ENCODE results near the gene C1orf105. TPM values are rescaled to one million over a fixed set of nuclear protein-coding genes. Genes with fewer than 3 reads are reported as not detected.
A peak's percentile ranks its signal among the peaks of the same experiment; 100 is the strongest.

Gene C1orf105
- total and polyA plus RNA-seq, 2 of the 13 experiments (the other 11 are each of a cell fraction or from before 2014, with no cell fraction given): 0.15 to 0.45 TPM

GRCh38 chr1:172450524-172450885 is 30.0 kb downstream of the C1orf105 start (continued):
- TF ChIP-seq RFX3 (CRISPR knock-in tag; IDR thresholded peaks at IDR 0.05) (no peak), ZNF674 (CRISPR knock-in tag; IDR thresholded peaks at IDR 0.05; ENCODE audit: low read depth) (no peak), NR2C2 (CRISPR knock-in tag; IDR thresholded peaks at IDR 0.05; ENCODE audit: borderline replicate concordance) (peak; percentile 87), HNF4G (IDR thresholded peaks at IDR 0.05; ENCODE audit: borderline replicate concordance, low read depth, low read length) (peak; percentile 74), HNF4G (CRISPR knock-in tag; IDR thresholded peaks at IDR 0.05; ENCODE audit: borderline replicate concordance, low read depth) (0 out of 2 replicates have a peak, but pooled peaks have one; percentile 28), ZNF713 (CRISPR knock-in tag; IDR thresholded peaks at IDR 0.05) (no peak), HOXA3 (CRISPR knock-in tag; IDR thresholded peaks at IDR 0.05) (0 out of 2 replicates have a peak, but pooled peaks have one; percentile 17), KMT2A (CRISPR knock-in tag; IDR thresholded peaks at IDR 0.05) (0 out of 2 replicates have a peak, but pooled peaks have one; percentile 11), TRAFD1 (CRISPR knock-in tag; IDR thresholded peaks at IDR 0.05; ENCODE audit: borderline replicate concordance) (no peak), MAX (IDR thresholded peaks at IDR 0.05) (peak; percentile 77), ZNF367 (CRISPR knock-in tag; IDR thresholded peaks at IDR 0.05; ENCODE audit: borderline replicate concordance) (0 out of 2 replicates have a peak, but pooled peaks have one; percentile 88), CHCHD3 (CRISPR knock-in tag; IDR thresholded peaks at IDR 0.05) (no peak), TBP (CRISPR knock-in tag; IDR thresholded peaks at IDR 0.05) (0 out of 2 replicates have a peak, but pooled peaks have one; percentile 11), SKIL (CRISPR knock-in tag; IDR thresholded peaks at IDR 0.05; ENCODE audit: borderline replicate concordance) (peak; percentile 36; the same call in 1 of the 2 replicates), ZNF691 (CRISPR knock-in tag; IDR thresholded peaks at IDR 0.05; ENCODE audit: borderline replicate concordance, low read depth) (no peak), ZNF280D (CRISPR knock-in tag; IDR thresholded peaks at IDR 0.05) (no peak), CEBPG (CRISPR knock-in tag; IDR thresholded peaks at IDR 0.05) (peak; percentile 32; the same call in 1 of the 2 replicates), IRF1 (CRISPR knock-in tag; IDR thresholded peaks at IDR 0.05; ENCODE audit: low read depth) (no peak), ELK4 (CRISPR knock-in tag; IDR thresholded peaks at IDR 0.05; ENCODE audit: borderline replicate concordance) (no peak), ZNF644 (CRISPR knock-in tag; IDR thresholded peaks at IDR 0.05; ENCODE audit: low read depth) (0 out of 2 replicates have a peak, but pooled peaks have one; percentile 21)

Measured in HepG2 (cell line).